HEK293T (cell line): ENCODE results near the gene ITGA3.

ENCODE experiments used
- BHLHE40 ChIP-seq: fragments of 450-650 bp; IDR thresholded peaks from 2 replicates; pipeline ENCODE4 v1.6.1; 2016; ENCODE audit warnings: mild to moderate bottlenecking, moderate library complexity, borderline replicate concordance
- FOXA1 ChIP-seq: fragments of 450-650 bp; IDR thresholded peaks from 2 replicates; pipeline ENCODE4 v1.6.1; 2016; ENCODE audit warnings: mild to moderate bottlenecking
- FOXK2 ChIP-seq: fragments of 450-650 bp; IDR thresholded peaks from 2 replicates; pipeline ENCODE4 v1.6.1; 2016; ENCODE audit warnings: mild to moderate bottlenecking
- FOXM1 ChIP-seq: fragments of 450-650 bp; IDR thresholded peaks from 2 replicates; pipeline ENCODE4 v1.6.1; 2017; ENCODE audit warnings: mild to moderate bottlenecking, borderline replicate concordance
- SP1 ChIP-seq: fragments of 450-650 bp; IDR thresholded peaks from 2 replicates; pipeline ENCODE4 v1.6.1; 2017

GRCh38 chr17:50047488-50048126 lies 8.3 kb upstream of the ITGA3 start:
- TF ChIP-seq BHLHE40 = no peak
- TF ChIP-seq FOXK2 = no peak
- no peak for TF ChIP-seq FOXA1
- TF ChIP-seq SP1 = no peak
- no peak for TF ChIP-seq FOXM1
